NCI-H69 (cell line): ENCODE measurements around the gene AHI1.

ENCODE experiments used
- DNase-seq: peaks from one replicate; lab custom pipeline; 2025; lab: John Stamatoyannopoulos, UW

AHI1 gene

GRCh38 chr6:135497412-135498184, at the start of gene AHI1:
Gene AHI1 (minus strand): TSS chr6:135497740. CDS start chr6:135492237, 5,503 bp downstream.
- DNase-seq = peak; percentile 99

GRCh38 chr6:135546680-135547418, 49.3 kb upstream of the AHI1 start:
- DNase-seq = no peak

GRCh38 chr6:135546206-135546605, 48.7 kb upstream of the AHI1 start:
- DNase-seq = no peak

DNA sequence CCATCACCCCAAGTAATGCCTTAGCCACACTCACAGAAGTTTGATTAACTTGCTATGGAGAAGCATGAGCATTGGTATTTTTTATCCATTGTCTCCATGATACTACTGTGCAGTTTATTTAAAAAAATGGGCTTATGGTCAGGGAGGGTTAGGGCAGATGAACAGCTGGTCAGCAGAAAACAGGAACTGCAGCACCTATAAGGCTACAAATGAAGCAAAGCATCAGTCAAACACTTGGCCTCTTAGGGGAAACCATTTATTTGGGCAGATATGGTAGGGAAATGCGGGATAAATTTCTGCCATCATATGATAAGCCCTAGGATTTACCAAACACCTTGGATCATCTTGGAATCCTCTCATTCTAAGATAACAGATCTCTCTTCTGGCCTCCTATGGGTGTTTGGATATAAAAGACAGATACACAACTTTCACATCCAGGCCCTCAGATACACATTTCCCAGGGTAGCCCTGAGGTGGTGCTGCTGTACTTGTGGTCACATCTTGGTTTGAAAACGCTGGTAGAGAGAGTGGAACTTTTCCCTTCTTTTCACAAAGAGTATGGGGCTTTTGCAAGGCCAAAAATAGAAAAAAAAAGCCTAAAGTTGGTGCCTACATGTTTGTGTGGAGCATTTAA, 42.8 kb upstream of the AHI1 start:
- peak; percentile 10 for DNase-seq

DNA sequence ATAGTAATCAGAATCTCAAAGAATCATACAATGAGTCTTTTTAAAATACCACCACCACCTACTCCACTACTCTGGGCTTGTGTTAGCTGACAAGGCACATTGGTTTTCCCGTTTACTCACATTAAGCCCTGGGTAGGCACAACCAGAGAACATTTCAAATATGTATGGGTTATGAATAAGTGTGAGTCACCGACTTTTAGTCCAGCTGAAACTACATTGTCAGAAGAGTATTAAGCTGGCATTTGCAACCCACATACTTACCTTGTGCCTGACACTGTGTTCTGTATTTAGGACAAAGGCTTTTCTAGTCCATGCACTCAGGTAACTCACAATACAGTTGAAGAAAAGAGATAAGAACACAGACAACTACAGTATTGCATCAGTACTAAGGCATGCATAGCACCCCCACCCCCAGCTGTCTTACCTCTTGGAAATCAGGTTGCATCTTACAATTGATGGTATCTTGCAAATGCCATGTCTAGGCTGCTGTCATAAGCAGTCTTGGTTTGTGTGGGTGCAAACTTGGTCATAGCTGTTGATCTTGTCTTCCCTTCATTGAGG, 40.3 kb upstream of the AHI1 start:
- no peak for DNase-seq

GRCh38 chr6:135535989-135536414, 38.5 kb upstream of the AHI1 start:
- peak; percentile 73 for DNase-seq

DNA sequence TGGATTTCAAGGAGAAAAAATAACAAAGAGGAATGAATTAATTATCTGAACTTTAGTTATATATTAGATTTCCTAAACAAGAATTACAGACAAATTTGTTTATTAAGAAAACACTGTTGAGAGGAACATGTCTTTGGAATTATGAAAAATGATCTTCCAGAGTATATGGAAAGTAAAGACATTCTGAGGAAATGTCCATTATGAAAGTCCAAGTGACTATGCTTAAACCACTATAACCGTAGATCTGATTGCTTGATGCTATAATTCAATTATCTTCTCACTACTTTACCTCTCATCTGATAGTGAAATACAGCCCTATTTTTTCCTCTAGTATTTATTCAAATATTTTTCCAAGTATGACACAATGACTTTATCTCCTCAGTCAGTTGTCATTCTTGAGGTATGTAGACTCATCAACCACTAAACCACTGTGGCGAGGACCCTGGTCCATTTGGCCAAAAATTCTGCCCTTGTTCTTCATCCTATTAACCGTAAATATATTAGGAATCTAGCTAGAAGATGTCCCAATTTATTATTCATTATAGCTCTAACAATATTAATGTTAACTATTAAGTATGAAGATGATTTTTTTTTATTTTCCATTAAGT, 37.3 kb upstream of the AHI1 start:
- DNase-seq = no peak

GRCh38 chr6:135532559-135532958, 35.0 kb upstream of the AHI1 start:
- no peak for DNase-seq

DNA sequence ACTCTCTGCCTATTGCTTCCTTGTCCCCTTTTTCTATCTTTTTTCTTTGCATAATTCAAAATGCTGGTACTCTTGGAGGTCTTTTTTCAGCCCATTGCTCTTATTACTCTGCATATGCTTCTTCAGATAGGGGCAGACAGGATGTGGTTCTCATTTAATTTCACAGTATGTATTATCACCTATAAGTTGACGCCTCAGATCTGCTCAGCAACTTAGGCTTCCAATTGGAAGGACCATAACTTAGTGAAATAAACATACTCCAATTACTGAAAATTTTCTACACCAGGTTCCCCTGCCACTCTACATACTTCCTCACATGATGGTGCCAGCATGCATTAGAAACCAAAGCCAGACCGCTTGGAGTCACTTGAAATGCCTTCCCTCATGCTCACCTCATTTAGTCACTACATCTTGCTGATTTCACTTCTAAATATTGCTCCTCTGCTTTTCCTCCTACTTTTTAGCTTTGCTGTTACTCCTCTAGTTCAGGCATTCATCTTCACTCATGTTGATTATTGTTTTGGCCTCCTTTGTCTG, 34.5 kb upstream of the AHI1 start:
- DNase-seq = no peak

DNA sequence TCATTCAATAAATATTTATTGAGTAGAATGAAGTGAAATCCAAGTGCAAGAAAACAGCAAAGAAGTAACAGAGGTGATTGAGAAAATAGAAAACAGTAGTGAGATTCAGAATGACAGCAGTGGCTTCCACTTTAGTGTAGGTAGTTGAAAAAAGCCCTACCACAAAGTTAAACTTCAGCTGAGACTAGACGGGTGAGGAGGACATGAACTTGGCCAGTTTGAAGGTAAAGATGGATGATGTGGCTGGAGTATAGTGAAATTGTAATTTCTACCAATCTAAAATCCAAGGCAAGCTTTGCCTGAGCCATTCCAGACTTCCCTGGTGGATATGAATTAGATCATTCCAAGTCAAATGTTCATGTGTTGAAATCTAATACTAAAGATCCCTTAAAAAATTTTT, 32.6 kb upstream of the AHI1 start:
- DNase-seq = no peak

DNA sequence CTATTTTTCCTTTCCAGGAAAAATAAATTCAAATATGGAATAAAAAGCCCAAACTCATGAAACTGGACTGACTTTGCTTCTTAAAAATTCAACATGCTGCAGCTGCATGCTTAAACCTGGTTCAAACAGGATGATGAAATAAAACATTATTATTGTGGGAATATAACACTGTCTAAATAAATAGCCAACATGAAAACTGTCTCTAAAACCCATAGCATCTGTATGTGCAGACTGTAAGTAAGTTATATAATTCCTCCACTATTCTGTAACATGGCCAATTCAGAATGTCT, 30.4 kb upstream of the AHI1 start:
- DNase-seq = no peak

DNA sequence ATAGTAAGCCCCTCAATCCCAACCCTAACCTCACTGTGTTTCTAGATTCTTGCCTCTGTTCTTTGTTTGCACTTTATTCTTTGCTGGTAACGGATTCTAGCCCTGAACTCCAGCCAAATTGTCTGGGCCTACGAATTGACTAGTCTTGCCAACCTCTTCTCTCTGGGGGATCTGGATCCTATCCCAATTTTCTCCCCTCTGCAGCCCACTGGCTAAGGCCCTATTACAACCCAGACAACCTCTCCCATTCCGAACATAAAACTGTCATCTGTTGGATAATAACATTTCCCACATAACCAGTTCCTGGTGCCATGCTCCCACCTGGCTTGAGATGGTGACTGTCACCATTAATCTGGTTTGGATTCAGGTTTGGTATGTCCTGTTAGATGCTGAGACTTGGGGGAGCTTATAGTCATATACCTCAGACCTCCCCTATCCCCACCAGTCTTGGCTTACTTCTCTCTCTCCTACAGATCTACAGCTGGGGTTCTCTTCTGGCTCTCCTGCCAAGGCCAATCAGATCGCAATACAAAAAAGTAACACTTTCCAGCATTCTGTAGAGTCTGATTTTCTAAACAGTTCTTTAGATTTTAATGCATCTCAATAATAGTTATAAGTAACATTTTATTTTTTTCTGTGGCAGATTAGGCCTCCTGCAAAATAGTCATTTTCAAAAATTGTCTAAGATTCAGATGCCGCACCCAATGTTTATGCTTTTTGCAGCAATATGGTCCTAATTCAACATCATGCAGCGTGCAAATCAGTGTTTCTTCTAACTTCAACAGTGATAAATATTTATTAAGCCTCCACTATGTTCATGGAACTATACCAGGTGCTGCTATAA, 29.8 kb upstream of the AHI1 start:
- peak; percentile 33 for DNase-seq

DNA sequence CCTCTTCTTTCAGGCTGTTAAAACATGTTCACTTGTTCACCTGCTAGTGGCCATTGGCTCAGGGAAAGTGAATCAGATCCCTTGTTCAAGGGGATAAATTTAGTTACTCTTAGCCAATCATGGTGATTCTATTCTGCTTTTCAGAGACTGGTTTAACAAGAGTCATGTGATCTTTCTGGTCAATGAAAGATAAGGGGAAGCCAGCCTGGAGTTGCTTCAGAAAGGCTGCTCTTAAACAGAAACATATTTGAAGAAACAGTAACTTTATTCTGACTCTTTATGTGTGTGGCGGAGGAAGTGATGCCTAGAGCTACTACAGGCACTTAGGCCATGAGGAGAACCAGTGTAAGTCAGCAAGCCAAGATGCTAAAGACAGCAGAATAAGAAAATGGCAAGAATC, 28.1 kb upstream of the AHI1 start:
- DNase-seq = no peak

GRCh38 chr6:135522965-135523692, 25.6 kb upstream of the AHI1 start:
- DNase-seq = peak; percentile 63

- DNase-seq = no peak
These were observed 23.9 kb upstream of the AHI1 start for GRCh38 chr6:135521431-135521830.

DNA sequence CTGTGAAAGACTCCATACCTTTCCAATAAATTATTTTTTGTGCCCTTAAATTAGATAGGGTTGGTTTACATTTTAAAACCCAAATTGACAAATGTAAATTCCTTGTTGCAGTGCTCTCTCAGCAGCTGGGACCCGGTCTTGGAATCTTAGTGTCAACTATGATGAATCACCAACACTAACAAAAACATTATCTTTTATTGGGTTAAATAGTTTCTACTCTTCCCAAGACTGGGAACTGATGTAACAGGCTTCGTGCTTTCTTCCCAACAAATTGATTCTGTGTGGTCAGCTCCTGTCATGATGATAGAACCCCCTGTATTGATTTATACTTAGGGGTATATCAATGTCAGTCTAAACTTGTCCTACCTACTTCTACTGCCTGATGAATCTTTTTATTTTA, 23.2 kb upstream of the AHI1 start:
- no peak for DNase-seq

- DNase-seq = no peak
These were observed 21.8 kb upstream of the AHI1 start for GRCh38 chr6:135519348-135519747.

- no peak for DNase-seq
These were observed 20.0 kb upstream of the AHI1 start for GRCh38 chr6:135517527-135517926.

DNA sequence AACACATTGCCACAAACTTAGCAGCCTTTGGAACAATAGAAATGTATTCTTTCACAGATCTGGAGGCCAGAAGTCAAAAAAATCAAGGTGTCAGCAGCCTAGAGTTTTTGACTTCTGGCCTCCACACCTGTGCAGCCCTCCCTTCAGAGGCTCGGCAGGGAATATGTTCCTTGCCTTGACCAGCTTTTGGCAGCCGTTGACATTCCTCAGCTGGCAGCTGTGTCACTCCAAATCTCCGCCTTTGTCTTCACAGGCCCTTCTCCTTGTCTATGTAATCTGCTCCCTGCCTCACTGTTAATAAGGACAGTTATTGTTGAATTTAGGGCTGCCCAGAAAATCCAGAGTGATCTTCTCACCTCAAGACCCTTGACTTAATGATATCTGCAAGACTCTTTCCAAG, 17.2 kb upstream of the AHI1 start:
- DNase-seq = peak; percentile 8

DNA sequence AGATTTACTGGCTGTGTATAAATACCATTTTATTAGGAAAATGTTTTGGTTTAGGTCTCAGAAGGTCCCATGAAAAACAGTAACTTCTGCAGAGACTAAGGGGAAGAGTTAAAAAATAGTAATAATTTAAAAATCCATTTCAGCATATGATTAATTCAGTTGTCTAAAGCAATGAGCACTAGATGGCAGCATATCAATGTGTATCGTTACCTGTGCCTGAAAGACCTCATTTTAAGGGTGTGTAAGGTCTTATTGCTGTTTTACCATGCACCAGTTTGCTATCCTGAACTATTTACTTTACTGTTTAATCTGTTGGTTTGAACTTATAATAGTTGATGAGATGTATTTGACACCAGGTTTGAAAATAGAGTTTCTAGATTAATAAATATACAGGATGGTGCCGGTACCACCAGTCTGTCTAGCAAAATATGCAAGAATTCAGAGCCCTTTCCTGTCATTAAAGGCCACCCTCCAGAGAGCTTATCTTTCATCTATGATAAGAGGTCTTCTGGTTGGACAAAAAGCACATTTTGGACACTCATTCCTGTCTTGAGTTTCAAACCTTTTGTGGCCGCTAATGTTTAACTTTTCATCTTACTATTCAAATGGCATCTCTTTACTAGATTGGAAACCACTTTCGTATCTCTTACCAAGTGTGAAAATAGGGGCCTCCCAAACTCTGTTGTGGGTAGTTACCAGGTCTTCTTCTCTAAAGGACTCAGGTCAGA, 8.9 kb upstream of the AHI1 start:
- DNase-seq = peak; percentile 77
